Neural cell (in vitro differentiated cells): Measurements from ENCODE around the gene ZFYVE21. TPM values are rescaled to one million over a fixed set of nuclear protein-coding genes. Genes with fewer than 3 reads are reported as not detected.

Experiments
- H2AFZ ChIP-seq: fragments of 200-600, 300-800 bp; sonication (generic), shearing (Covaris generic); 2 replicates; pipeline ENCODE4 v1.6.0; 2014; ENCODE audit warnings: low read depth, mild to moderate bottlenecking, antibody characterized with exemption, low read length, moderate library complexity
- H3F3A ChIP-seq: fragments of 200-600 bp; shearing (Covaris generic); 2 replicates; pipeline ENCODE4 v1.6.1; 2016; ENCODE audit warnings: mild to moderate bottlenecking, moderate library complexity, mixed read lengths, antibody characterized with exemption, low read length; ENCODE audit not compliant: insufficient read depth, poor library complexity, severe bottlenecking
- H3K27ac ChIP-seq: fragments of 200-600, 300-800 bp; sonication (generic), shearing (Covaris generic); 2 replicates; pipeline ENCODE4 v1.5.1; 2014; ENCODE audit warnings: mild to moderate bottlenecking, low read length, moderate library complexity
- H3K27me3 ChIP-seq: fragments of 300-800, 200-600 bp; sonication (generic), shearing (Covaris generic); 2 replicates; pipeline ENCODE4 v1.6.0; 2014; ENCODE audit warnings: mild to moderate bottlenecking, low read depth, low read length, moderate library complexity; ENCODE audit not compliant: insufficient read depth
- H3K36me3 ChIP-seq: fragments of 300-800, 200-600 bp; sonication (generic), shearing (Covaris generic); 2 replicates; pipeline ENCODE4 v1.5.1; 2014; ENCODE audit warnings: mild to moderate bottlenecking, antibody characterized with exemption, low read length, moderate library complexity; ENCODE audit not compliant: insufficient read depth
- H3K4me2 ChIP-seq: fragments of 300-800, 200-600 bp; sonication (generic), shearing (Covaris generic); 2 replicates; pipeline ENCODE4 v1.6.0; 2014; ENCODE audit warnings: mild to moderate bottlenecking, low read length
- H3K4me3 ChIP-seq: fragments of 300-800, 200-600 bp; sonication (generic), shearing (Covaris generic); 2 replicates; pipeline ENCODE4 v1.5.1; 2014; ENCODE audit warnings: mild to moderate bottlenecking, low read length, moderate library complexity
- H3K79me2 ChIP-seq: fragments of 200-600 bp; shearing (Covaris generic); replicated peaks from 2 replicates; pipeline ENCODE4 v1.6.0; 2014; ENCODE audit warnings: mild to moderate bottlenecking, low read length, moderate library complexity; ENCODE audit not compliant: insufficient read depth
- H3K9ac ChIP-seq: fragments of 300-800, 200-600 bp; sonication (generic), shearing (Covaris generic); 2 replicates; pipeline ENCODE4 v1.6.1; 2016; ENCODE audit warnings: mild to moderate bottlenecking, low read length, mixed read lengths
- H3K9me2 ChIP-seq: fragments of 200-600 bp; shearing (Covaris generic); 2 replicates; pipeline ENCODE4 v1.6.1; 2016; ENCODE audit warnings: mild to moderate bottlenecking, low read length, mixed read lengths; ENCODE audit not compliant: insufficient read depth
- H3K9me3 ChIP-seq: fragments of 200-600, 300-800 bp; sonication (generic), shearing (Covaris generic); 2 replicates; pipeline ENCODE4 v1.6.1; 2016; ENCODE audit warnings: mild to moderate bottlenecking, mixed run types, low read length, moderate library complexity, mixed read lengths
- H4K20me1 ChIP-seq: fragments of 200-600 bp; shearing (Covaris generic); 2 replicates; pipeline ENCODE4 v1.6.1; 2016; ENCODE audit warnings: mild to moderate bottlenecking, mixed run types; ENCODE audit not compliant: insufficient read depth
- EP300 ChIP-seq: fragments of 450-650 bp; conservative IDR thresholded peaks from 2 replicates; pipeline ENCODE4 v1.6.1; 2014; ENCODE audit warnings: antibody characterized with exemption, mild to moderate bottlenecking, moderate library complexity; ENCODE audit not compliant: poor library complexity, severe bottlenecking
- EZH2 ChIP-seq: fragments of 200-600, 300-800 bp; shearing (Covaris generic), sonication (generic); IDR thresholded peaks from 2 replicates; pipeline ENCODE4 v1.6.1; 2014; ENCODE audit warnings: antibody characterized with exemption, low read length, borderline replicate concordance, mild to moderate bottlenecking; ENCODE audit not compliant: insufficient read depth, poor library complexity, severe bottlenecking
- MXI1 ChIP-seq: fragments of 450-650 bp; conservative IDR thresholded peaks from 2 replicates; pipeline ENCODE4 v1.6.1; 2014; ENCODE audit warnings: antibody characterized with exemption, mild to moderate bottlenecking; ENCODE audit not compliant: poor library complexity, severe bottlenecking
- POLR2AphosphoS5 ChIP-seq: IDR thresholded peaks from 2 replicates; pipeline ENCODE4 v1.6.1; 2012
- RAD21 ChIP-seq: fragments of 450-650 bp; conservative IDR thresholded peaks from 2 replicates; pipeline ENCODE4 v1.6.1; 2014; ENCODE audit warnings: antibody characterized with exemption, mild to moderate bottlenecking, moderate library complexity
- REST ChIP-seq: IDR thresholded peaks from 2 replicates; pipeline ENCODE4 v1.6.1; 2012; ENCODE audit warnings: borderline replicate concordance
- SMC3 ChIP-seq: fragments of 450-650 bp; conservative IDR thresholded peaks from 2 replicates; pipeline ENCODE4 v1.6.1; 2014; ENCODE audit warnings: antibody characterized with exemption, mild to moderate bottlenecking, moderate library complexity; ENCODE audit not compliant: poor library complexity
- TAF1 ChIP-seq: IDR thresholded peaks from 2 replicates; pipeline ENCODE4 v1.6.1; 2012; ENCODE audit warnings: low read depth
- polyA plus RNA-seq: library from polyadenylated mRNA; depleted of rRNA; stranded (reverse); fragments of >200 nt; gene quantifications from 2 replicates; pipeline ENCODE4 v1.2.3, GENCODE V29; 2014
- TF ChIP-seq, protein P1 (sequence below): fragments of 450-650 bp; IDR thresholded peaks from 2 replicates; pipeline ENCODE4 v1.5.1; 2014; ENCODE audit warnings: antibody characterized with exemption, mild to moderate bottlenecking, moderate library complexity; ENCODE audit not compliant: poor library complexity, severe bottlenecking

The ZFYVE21 gene
- polyA plus RNA-seq, 1 donor from 2014 or later: 99.7 TPM

GRCh38 chr14:103745424-103745823 lies 29.8 kb downstream of the ZFYVE21 start:
- TF ChIP-seq POLR2AphosphoS5 (no peak), EZH2 (no peak), RAD21 (no peak), MXI1 (no peak), SMC3 (no peak), EP300 (no peak), REST (no peak), TAF1 (no peak)
- TF ChIP-seq, protein P1, sequence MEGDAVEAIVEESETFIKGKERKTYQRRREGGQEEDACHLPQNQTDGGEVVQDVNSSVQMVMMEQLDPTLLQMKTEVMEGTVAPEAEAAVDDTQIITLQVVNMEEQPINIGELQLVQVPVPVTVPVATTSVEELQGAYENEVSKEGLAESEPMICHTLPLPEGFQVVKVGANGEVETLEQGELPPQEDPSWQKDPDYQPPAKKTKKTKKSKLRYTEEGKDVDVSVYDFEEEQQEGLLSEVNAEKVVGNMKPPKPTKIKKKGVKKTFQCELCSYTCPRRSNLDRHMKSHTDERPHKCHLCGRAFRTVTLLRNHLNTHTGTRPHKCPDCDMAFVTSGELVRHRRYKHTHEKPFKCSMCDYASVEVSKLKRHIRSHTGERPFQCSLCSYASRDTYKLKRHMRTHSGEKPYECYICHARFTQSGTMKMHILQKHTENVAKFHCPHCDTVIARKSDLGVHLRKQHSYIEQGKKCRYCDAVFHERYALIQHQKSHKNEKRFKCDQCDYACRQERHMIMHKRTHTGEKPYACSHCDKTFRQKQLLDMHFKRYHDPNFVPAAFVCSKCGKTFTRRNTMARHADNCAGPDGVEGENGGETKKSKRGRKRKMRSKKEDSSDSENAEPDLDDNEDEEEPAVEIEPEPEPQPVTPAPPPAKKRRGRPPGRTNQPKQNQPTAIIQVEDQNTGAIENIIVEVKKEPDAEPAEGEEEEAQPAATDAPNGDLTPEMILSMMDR: no peak
- H3K9ac ChIP-seq: no peak overlapping the region
- no peak overlapping the region for H3K27ac ChIP-seq
- H3K27me3 ChIP-seq: no peaks in the 10 kb centered on the region
- H3K4me3 ChIP-seq: no peak overlapping the region
- H3K9me2 ChIP-seq: no peaks in the 10 kb centered on the region
- no peak overlapping the region for H3K4me2 ChIP-seq
- H3K36me3 ChIP-seq: no peaks in the 10 kb centered on the region
- H3K9me3 ChIP-seq: no peaks in the 10 kb centered on the region
- no peak overlapping the region for H2AFZ ChIP-seq
- no peaks in the 10 kb centered on the region for H4K20me1 ChIP-seq
- H3F3A ChIP-seq: no peaks in the 10 kb centered on the region
- H3K79me2 ChIP-seq: no peaks in the 10 kb centered on the region

- Histone ChIP-seq H3F3A (no peaks in the 10 kb centered on the region), H3K27me3 (no peaks in the 10 kb centered on the region), H4K20me1 (no peaks in the 10 kb centered on the region), H3K9ac (no peak overlapping the region), H3K4me3 (no peak overlapping the region), H2AFZ (no peak overlapping the region), H3K36me3 (no peaks in the 10 kb centered on the region), H3K9me2 (no peaks in the 10 kb centered on the region), H3K27ac (no peak overlapping the region), H3K9me3 (no peaks in the 10 kb centered on the region), H3K4me2 (no peak overlapping the region), H3K79me2 (no peaks in the 10 kb centered on the region)
- TF ChIP-seq POLR2AphosphoS5 (no peak), MXI1 (no peak), RAD21 (no peak), EP300 (no peak), SMC3 (no peak), REST (no peak), TAF1 (no peak), EZH2 (no peak)
- TF ChIP-seq, protein P1: no peak
These were observed 31.1 kb downstream of the ZFYVE21 start for GRCh38 chr14:103746701-103747100.
